HepG2 (cell line): ENCODE data around the gene LYRM4. TPM values are rescaled to one million over a fixed set of nuclear protein-coding genes. Genes with fewer than 3 reads are reported as not detected.

Source experiments
- ATM ChIP-seq: fragments of 450-650 bp; IDR thresholded peaks from 2 replicates; pipeline ENCODE4 v1.7.1; 2017; ENCODE audit warnings: mild to moderate bottlenecking, borderline replicate concordance
- CBX1 ChIP-seq: IDR thresholded peaks from one replicate; pipeline ENCODE4 v1.6.1; 2016; ENCODE audit warnings: antibody characterized with exemption, low read depth
- ELF4 ChIP-seq: sonication (generic); formaldehyde crosslinking; IDR thresholded peaks from 2 replicates; pipeline ENCODE4 v1.5.0; 2020; ENCODE audit warnings: missing genetic modification reagents, mild to moderate bottlenecking, moderate library complexity, borderline replicate concordance
- GABPB1 ChIP-seq: IDR thresholded peaks from 2 replicates; pipeline ENCODE4 v1.6.1; 2016; ENCODE audit warnings: mild to moderate bottlenecking, missing genetic modification reagents, moderate library complexity, missing compliant biosample characterization
- MBD4 ChIP-seq: IDR thresholded peaks from 2 replicates; pipeline ENCODE4 v1.6.1; 2012; ENCODE audit warnings: low read length, inconsistent platforms, borderline replicate concordance
- PHF5A ChIP-seq: IDR thresholded peaks from one replicate; pipeline ENCODE4 v1.6.1; 2018; ENCODE audit warnings: low read depth, missing genetic modification reagents; ENCODE audit not compliant: unreplicated experiment
- SNRNP70 ChIP-seq: fragments of 200-400 bp; formaldehyde crosslinking; IDR thresholded peaks from 2 replicates; pipeline ENCODE4 v1.6.1; 2017; ENCODE audit warnings: mild to moderate bottlenecking, low read depth, low read length, moderate library complexity
- TEAD2 ChIP-seq: sonication (generic); formaldehyde crosslinking; IDR thresholded peaks from 2 replicates; pipeline ENCODE4 v1.9.0; 2021; ENCODE audit warnings: missing genetic modification reagents
- TSC22D2 ChIP-seq: sonication (generic); formaldehyde crosslinking; IDR thresholded peaks from 2 replicates; pipeline ENCODE4 v1.5.1; 2020; ENCODE audit warnings: missing genetic modification reagents, mild to moderate bottlenecking, borderline replicate concordance
- U2AF1 ChIP-seq: fragments of 200-400 bp; formaldehyde crosslinking; optimal IDR thresholded peaks from 2 replicates; pipeline ENCODE3; 2017; ENCODE audit warnings: mild to moderate bottlenecking, low read depth, low read length
- ZFP36L1 ChIP-seq: sonication (generic); formaldehyde crosslinking; IDR thresholded peaks from 2 replicates; pipeline ENCODE4 v1.8.0; 2022; ENCODE audit warnings: mild to moderate bottlenecking, missing genetic modification reagents, moderate library complexity
- ZKSCAN8 ChIP-seq: IDR thresholded peaks from 2 replicates; pipeline ENCODE4 v1.6.1; 2016; ENCODE audit warnings: borderline replicate concordance, missing genetic modification reagents, missing compliant biosample characterization
- ZNF224 ChIP-seq: sonication (generic); formaldehyde crosslinking; IDR thresholded peaks from 2 replicates; pipeline ENCODE4 v1.5.0; 2020; ENCODE audit warnings: mild to moderate bottlenecking, missing genetic modification reagents
- ZNF577 ChIP-seq: sonication (generic); formaldehyde crosslinking; IDR thresholded peaks from 2 replicates; pipeline ENCODE4 v1.4.0; 2020; ENCODE audit warnings: mild to moderate bottlenecking, low read depth, missing genetic modification reagents, borderline replicate concordance
- ZNF782 ChIP-seq: sonication (generic); formaldehyde crosslinking; IDR thresholded peaks from 2 replicates; pipeline ENCODE4 v1.4.0; 2020; ENCODE audit warnings: missing genetic modification reagents, mild to moderate bottlenecking, borderline replicate concordance
- polyA plus RNA-seq, 8 experiments: library from polyadenylated mRNA; depleted of rRNA in 3 of 8; stranded (reverse) in 7 of 8; unstranded in 1 of 8; fragments of >200 nt; fragmentation: Illumina TruSeq in 4 of 8; extraction: Trizol in 4 of 8; gene quantifications; 2 replicates each; pipeline versions ENCODE4 v1.2.1 to v1.2.3, GENCODE V29; 2011 to 2016; ENCODE audit warnings: low read depth in 4 of 8, missing spikeins in 1 of 8, mixed read lengths in 1 of 8; ENCODE audit not compliant: insufficient read depth in 1 of 8
- total RNA-seq, 5 experiments: library from RNA; depleted of rRNA; stranded (reverse); fragments of >200 nt; fragmentation: Illumina TruSeq; extraction: Trizol; gene quantifications; 2 replicates each; pipeline ENCODE4 v1.2.3, GENCODE V29; 2016; ENCODE audit warnings: low read depth in 1 of 5
- TF ChIP-seq, protein P1 (sequence below): sonication (generic); formaldehyde crosslinking; IDR thresholded peaks from 2 replicates; pipeline ENCODE4 v1.8.1; 2023; ENCODE audit warnings: missing genetic modification reagents, mild to moderate bottlenecking, borderline replicate concordance
- TF ChIP-seq, protein P2 (sequence below): sonication (generic); formaldehyde crosslinking; conservative IDR thresholded peaks from 2 replicates; pipeline ENCODE4 v1.8.0; 2022; ENCODE audit warnings: missing genetic modification reagents
- TF ChIP-seq, protein P3 (sequence below): sonication (generic); formaldehyde crosslinking; IDR thresholded peaks from 2 replicates; pipeline ENCODE4 v1.8.0; 2022; ENCODE audit warnings: mild to moderate bottlenecking, missing genetic modification reagents, moderate library complexity
- TF ChIP-seq, protein P4 (sequence below): sonication (generic); formaldehyde crosslinking; IDR thresholded peaks from 2 replicates; pipeline ENCODE4 v1.4.0; 2020; ENCODE audit warnings: missing genetic modification reagents
- TF ChIP-seq, protein P5 (sequence below): sonication (generic); formaldehyde crosslinking; IDR thresholded peaks from 2 replicates; pipeline ENCODE4 v1.4.0; 2020; ENCODE audit warnings: missing genetic modification reagents, borderline replicate concordance

The LYRM4 gene
- total and polyA plus RNA-seq, 2 of the 13 experiments (the other 11 are each of a cell fraction or from before 2014, with no cell fraction given): 64.6 to 67.5 TPM

DNA sequence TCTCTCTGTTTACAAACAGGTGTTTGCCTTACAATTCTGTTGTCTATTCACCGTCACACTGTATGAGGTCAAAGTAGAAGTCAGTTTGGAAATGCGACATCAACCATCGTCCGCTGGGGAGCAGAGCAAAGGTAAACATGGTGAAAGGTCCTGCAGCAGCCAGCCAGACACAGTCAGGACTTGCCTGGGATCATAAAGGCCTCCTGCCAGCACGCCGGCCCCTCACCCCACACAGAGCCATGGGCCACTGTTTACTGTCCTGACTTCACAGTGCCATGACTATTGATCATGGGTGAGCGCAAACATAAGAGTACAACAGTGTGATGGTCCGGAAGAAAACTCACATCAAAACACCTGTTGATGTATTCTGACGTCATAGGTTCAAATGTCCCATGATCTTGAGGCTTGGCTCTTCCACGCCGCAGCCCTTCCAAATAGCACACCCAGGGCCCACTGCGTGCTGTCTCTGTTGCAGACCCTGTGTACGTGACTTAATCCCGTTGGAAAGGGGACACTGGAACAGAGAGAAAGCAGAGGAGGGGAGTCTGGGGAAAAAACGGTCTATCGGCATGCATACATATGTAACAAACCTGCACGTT, 192.5 kb downstream of the LYRM4 start (continued):
- TF ChIP-seq, protein P1, sequence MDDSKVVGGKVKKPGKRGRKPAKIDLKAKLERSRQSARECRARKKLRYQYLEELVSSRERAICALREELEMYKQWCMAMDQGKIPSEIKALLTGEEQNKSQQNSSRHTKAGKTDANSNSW (CRISPR knock-in tag): no peak
- TF ChIP-seq GABPB1 (CRISPR knock-in tag) (peak; percentile 82), TEAD2 (no peak), ZKSCAN8 (CRISPR knock-in tag) (peak; percentile 97), ZNF782 (CRISPR knock-in tag) (peak; percentile 50; the same call in 1 of the 2 replicates), ZFP36L1 (CRISPR knock-in tag) (peak; percentile 97), MBD4 (peak; percentile 42; the same call in 1 of the 2 replicates), SNRNP70 (no peak), ZNF224 (CRISPR knock-in tag) (peak; percentile 88), CBX1 (peak; percentile 57), ELF4 (no peak), PHF5A (peak; percentile 90), ATM (no peak), U2AF1 (no peak), ZNF577 (CRISPR knock-in tag) (no peak), TSC22D2 (peak; percentile 84; the same call in 1 of the 2 replicates)
- TF ChIP-seq, protein P2, sequence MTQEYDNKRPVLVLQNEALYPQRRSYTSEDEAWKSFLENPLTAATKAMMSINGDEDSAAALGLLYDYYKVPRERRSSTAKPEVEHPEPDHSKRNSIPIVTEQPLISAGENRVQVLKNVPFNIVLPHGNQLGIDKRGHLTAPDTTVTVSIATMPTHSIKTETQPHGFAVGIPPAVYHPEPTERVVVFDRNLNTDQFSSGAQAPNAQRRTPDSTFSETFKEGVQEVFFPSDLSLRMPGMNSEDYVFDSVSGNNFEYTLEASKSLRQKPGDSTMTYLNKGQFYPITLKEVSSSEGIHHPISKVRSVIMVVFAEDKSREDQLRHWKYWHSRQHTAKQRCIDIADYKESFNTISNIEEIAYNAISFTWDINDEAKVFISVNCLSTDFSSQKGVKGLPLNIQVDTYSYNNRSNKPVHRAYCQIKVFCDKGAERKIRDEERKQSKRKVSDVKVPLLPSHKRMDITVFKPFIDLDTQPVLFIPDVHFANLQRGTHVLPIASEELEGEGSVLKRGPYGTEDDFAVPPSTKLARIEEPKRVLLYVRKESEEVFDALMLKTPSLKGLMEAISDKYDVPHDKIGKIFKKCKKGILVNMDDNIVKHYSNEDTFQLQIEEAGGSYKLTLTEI (CRISPR knock-in tag): no peak
- TF ChIP-seq, protein P3, sequence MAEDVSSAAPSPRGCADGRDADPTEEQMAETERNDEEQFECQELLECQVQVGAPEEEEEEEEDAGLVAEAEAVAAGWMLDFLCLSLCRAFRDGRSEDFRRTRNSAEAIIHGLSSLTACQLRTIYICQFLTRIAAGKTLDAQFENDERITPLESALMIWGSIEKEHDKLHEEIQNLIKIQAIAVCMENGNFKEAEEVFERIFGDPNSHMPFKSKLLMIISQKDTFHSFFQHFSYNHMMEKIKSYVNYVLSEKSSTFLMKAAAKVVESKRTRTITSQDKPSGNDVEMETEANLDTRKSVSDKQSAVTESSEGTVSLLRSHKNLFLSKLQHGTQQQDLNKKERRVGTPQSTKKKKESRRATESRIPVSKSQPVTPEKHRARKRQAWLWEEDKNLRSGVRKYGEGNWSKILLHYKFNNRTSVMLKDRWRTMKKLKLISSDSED (CRISPR knock-in tag): no peak
- TF ChIP-seq, protein P4, sequence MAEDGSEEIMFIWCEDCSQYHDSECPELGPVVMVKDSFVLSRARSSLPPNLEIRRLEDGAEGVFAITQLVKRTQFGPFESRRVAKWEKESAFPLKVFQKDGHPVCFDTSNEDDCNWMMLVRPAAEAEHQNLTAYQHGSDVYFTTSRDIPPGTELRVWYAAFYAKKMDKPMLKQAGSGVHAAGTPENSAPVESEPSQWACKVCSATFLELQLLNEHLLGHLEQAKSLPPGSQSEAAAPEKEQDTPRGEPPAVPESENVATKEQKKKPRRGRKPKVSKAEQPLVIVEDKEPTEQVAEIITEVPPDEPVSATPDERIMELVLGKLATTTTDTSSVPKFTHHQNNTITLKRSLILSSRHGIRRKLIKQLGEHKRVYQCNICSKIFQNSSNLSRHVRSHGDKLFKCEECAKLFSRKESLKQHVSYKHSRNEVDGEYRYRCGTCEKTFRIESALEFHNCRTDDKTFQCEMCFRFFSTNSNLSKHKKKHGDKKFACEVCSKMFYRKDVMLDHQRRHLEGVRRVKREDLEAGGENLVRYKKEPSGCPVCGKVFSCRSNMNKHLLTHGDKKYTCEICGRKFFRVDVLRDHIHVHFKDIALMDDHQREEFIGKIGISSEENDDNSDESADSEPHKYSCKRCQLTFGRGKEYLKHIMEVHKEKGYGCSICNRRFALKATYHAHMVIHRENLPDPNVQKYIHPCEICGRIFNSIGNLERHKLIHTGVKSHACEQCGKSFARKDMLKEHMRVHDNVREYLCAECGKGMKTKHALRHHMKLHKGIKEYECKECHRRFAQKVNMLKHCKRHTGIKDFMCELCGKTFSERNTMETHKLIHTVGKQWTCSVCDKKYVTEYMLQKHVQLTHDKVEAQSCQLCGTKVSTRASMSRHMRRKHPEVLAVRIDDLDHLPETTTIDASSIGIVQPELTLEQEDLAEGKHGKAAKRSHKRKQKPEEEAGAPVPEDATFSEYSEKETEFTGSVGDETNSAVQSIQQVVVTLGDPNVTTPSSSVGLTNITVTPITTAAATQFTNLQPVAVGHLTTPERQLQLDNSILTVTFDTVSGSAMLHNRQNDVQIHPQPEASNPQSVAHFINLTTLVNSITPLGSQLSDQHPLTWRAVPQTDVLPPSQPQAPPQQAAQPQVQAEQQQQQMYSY: no peak
- TF ChIP-seq, protein P5, sequence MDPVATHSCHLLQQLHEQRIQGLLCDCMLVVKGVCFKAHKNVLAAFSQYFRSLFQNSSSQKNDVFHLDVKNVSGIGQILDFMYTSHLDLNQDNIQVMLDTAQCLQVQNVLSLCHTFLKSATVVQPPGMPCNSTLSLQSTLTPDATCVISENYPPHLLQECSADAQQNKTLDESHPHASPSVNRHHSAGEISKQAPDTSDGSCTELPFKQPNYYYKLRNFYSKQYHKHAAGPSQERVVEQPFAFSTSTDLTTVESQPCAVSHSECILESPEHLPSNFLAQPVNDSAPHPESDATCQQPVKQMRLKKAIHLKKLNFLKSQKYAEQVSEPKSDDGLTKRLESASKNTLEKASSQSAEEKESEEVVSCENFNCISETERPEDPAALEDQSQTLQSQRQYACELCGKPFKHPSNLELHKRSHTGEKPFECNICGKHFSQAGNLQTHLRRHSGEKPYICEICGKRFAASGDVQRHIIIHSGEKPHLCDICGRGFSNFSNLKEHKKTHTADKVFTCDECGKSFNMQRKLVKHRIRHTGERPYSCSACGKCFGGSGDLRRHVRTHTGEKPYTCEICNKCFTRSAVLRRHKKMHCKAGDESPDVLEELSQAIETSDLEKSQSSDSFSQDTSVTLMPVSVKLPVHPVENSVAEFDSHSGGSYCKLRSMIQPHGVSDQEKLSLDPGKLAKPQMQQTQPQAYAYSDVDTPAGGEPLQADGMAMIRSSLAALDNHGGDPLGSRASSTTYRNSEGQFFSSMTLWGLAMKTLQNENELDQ (CRISPR knock-in tag): peak; percentile 87; the same call in 1 of the 2 replicates
